Measurements from ENCODE around the gene GRID2.

Gene GRID2

GRCh38 chr4:93444860-93445259 is 1141.1 kb downstream of the GRID2 start:
- DNase-seq = no peak

GRCh38 chr4:93446038-93446437 is 1142.3 kb downstream of the GRID2 start:
- DNase-seq = no peak

GRCh38 chr4:93448691-93449293 is 1145.0 kb downstream of the GRID2 start:
- no peak for DNase-seq

- no peak for DNase-seq
Measured at GRCh38 chr4:93451954-93452353, 1148.2 kb downstream of the GRID2 start.

GRCh38 chr4:93461541-93461940 is 1157.8 kb downstream of the GRID2 start:
- peak; percentile 44 for DNase-seq

GRCh38 chr4:93466446-93466845 is 1162.7 kb downstream of the GRID2 start:
- DNase-seq = peak; percentile 24

- DNase-seq = peak; percentile 23
Measured at GRCh38 chr4:93467484-93468155, 1163.9 kb downstream of the GRID2 start.

GRCh38 chr4:93469560-93469959 is 1165.8 kb downstream of the GRID2 start:
- DNase-seq = no peak

GRCh38 chr4:93475730-93476129 is 1172.0 kb downstream of the GRID2 start:
- DNase-seq = no peak

GRCh38 chr4:93478805-93479204 is 1175.0 kb downstream of the GRID2 start:
- DNase-seq = no peak

GRCh38 chr4:93480452-93480851 is 1176.7 kb downstream of the GRID2 start:
- no peak for DNase-seq

GRCh38 chr4:93495346-93495745 is 1191.6 kb downstream of the GRID2 start:
- no peak for DNase-seq

GRCh38 chr4:93501244-93501643 is 1197.5 kb downstream of the GRID2 start:
- DNase-seq = no peak

- no peak for DNase-seq
Measured at GRCh38 chr4:93501946-93502345, 1198.2 kb downstream of the GRID2 start.

- no peak for DNase-seq
Measured at GRCh38 chr4:93502991-93503390, 1199.2 kb downstream of the GRID2 start.

- no peak for DNase-seq
Measured at GRCh38 chr4:93513851-93514250, 1210.1 kb downstream of the GRID2 start.

- no peak for DNase-seq
Measured at GRCh38 chr4:93515208-93515607, 1211.4 kb downstream of the GRID2 start.

- DNase-seq = no peak
Measured at GRCh38 chr4:93529692-93530372, 1226.1 kb downstream of the GRID2 start.

GRCh38 chr4:93532234-93532633 is 1228.5 kb downstream of the GRID2 start:
- no peak for DNase-seq

GRCh38 chr4:93540562-93540961 is 1236.8 kb downstream of the GRID2 start:
- DNase-seq = no peak

- DNase-seq = no peak
Measured at GRCh38 chr4:93561842-93562241, 1258.1 kb downstream of the GRID2 start.

- no peak for DNase-seq
Measured at GRCh38 chr4:93568758-93569157, 1265.0 kb downstream of the GRID2 start.

- no peak for DNase-seq
Measured at GRCh38 chr4:93573285-93573684, 1269.5 kb downstream of the GRID2 start.

GRCh38 chr4:93578942-93579341 is 1275.2 kb downstream of the GRID2 start:
- no peak for DNase-seq

All from eye (tissue), 1 donor.